ENCODE measurements around the gene KCTD13. TPM values are rescaled to one million over a fixed set of nuclear protein-coding genes. Genes with fewer than 3 reads are reported as not detected.

The KCTD13 gene
- total and polyA plus RNA-seq, 10 of the 15 experiments (the other 5 are each of a cell fraction or from before 2014, with no cell fraction given), result 3.3 to 29.2 (median 12.5) TPM

DNA sequence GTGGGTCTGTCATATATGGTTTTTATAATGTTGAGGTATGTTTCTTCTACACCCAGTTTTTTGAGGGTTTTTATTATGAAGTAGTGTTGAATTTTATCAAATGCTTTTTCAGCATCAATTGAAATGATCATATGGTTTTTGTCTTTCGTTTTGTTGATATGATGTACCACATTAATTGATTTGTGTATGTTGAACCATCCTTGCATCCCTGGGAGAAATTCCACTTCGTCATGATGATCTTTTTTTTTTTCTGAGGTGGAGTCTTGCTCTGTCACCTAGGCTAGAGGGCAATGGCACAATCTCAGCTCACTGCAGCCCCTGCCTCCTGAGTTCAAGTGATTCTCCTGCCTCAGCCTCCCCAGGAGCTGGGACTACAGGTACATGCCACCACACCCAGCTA lies 21.9 kb upstream of the KCTD13 start:
- FAIRE-seq (no peak), ATAC-seq (no peak), DNase-seq (ENCODE audit: low read depth, low spot score) (no peak)
- Histone ChIP-seq H3K79me2 (ENCODE audit: control insufficient read depth, insufficient read depth, low read length) (no peaks in the 10 kb centered on the region), H2AFZ (ENCODE audit: control insufficient read depth, low read depth, low read length) (no peak overlapping the region), H3K27me3 (replicated peaks in 1 of 2; ENCODE audit: control insufficient read depth in 2 of 2, insufficient read depth in 2 of 2, low read length in 1 of 2) (no peaks in the 10 kb centered on the region), H3K27ac (ENCODE audit: control insufficient read depth, insufficient read depth) (no peak overlapping the region), H3K4me3 (no peak overlapping the region), H3K4me2 (ENCODE audit: control insufficient read depth, insufficient read depth) (no peak overlapping the region), H3K9me3 (replicated peaks; ENCODE audit: control insufficient read depth, insufficient read depth, low read length) (no peaks in the 10 kb centered on the region; the same call in 2 of the 3 replicates), H3K9ac (ENCODE audit: control insufficient read depth, insufficient read depth, low read length) (no peak overlapping the region), H3K4me1 (ENCODE audit: control insufficient read depth, insufficient read depth, low read length) (no peaks in the 10 kb centered on the region), H4K20me1 (ENCODE audit: control insufficient read depth, insufficient read depth) (no peaks in the 10 kb centered on the region), H3K36me3 (ENCODE audit: control insufficient read depth in 2 of 2, insufficient read depth in 2 of 2, low read length in 1 of 2) (no peaks in the 10 kb centered on the region)
- no TSS peak for BruUV-seq (replicated peaks)
- RAD21 ChIA-PET (ENCODE audit: unreplicated experiment), result no interaction called here
- CTCF ChIA-PET, result no interaction called here
- intact Hi-C loops (cut with micrococcal nuclease; ENCODE audit: unreplicated experiment) (no loop called here), in situ Hi-C loops (cut with MboI) (no loop called here)
- TF ChIP-seq CHD4 (IDR thresholded peaks at IDR 0.05) (no peak), NR2C2 (IDR thresholded peaks at IDR 0.05; ENCODE audit: borderline replicate concordance, control insufficient read depth, insufficient read length, low read depth) (no peak), PAX8 (IDR thresholded peaks at IDR 0.05) (no peak), STAT1 (conservative IDR thresholded peaks at IDR 0.05) (no peak), SMAD5 (IDR thresholded peaks at IDR 0.05; ENCODE audit: low read depth) (no peak), IKZF1 (conservative IDR thresholded peaks at IDR 0.05) (no peak), IRF4 (IDR thresholded peaks at IDR 0.05; ENCODE audit: low read depth, low read length) (no peak)
- SMC1A ChIA-PET (ENCODE audit: uncharacterized antibody, unreplicated experiment), result interaction anchor here (0.8 kb wide), 1 partner anchor 21 kb away, joined by 4 read pairs; no protein-coding TSS in a partner anchor
- WGBS (ENCODE audit: insufficient coverage, insufficient replicate concordance, low lambda C conversion rate, missing lambda C conversion rate), result 20% methylated on average over 2 of the region's 2 CpGs
- POLR2A ChIA-PET, result no interaction called here

- H3K4me1 ChIP-seq (ENCODE audit: control insufficient read depth, insufficient read depth, low read length), result no peaks in the 10 kb centered on the region
- DNase-seq (ENCODE audit: low read depth, low spot score) (no peak), FAIRE-seq (no peak), ATAC-seq (no peak)
- CTCF ChIA-PET, result interaction anchor here (0.8 kb wide), 1 partner anchor 88 kb away, joined by 3 read pairs; no protein-coding TSS in a partner anchor
- no TSS peak for BruUV-seq (replicated peaks)
- POLR2A ChIA-PET, result no interaction called here
- WGBS (ENCODE audit: insufficient coverage, insufficient replicate concordance, low lambda C conversion rate, missing lambda C conversion rate), result 48% methylated on average over 11 of the region's 11 CpGs
- H2AFZ ChIP-seq (ENCODE audit: control insufficient read depth, low read depth, low read length), result no peak overlapping the region
- H3K79me2 ChIP-seq (ENCODE audit: control insufficient read depth, insufficient read depth, low read length), result no peaks in the 10 kb centered on the region
- H3K27me3 ChIP-seq (replicated peaks in 1 of 2; ENCODE audit: control insufficient read depth in 2 of 2, insufficient read depth in 2 of 2, low read length in 1 of 2), result no peaks in the 10 kb centered on the region; a peak in 2 of 4 replicates
- in situ Hi-C loops (cut with MboI), result no loop called here
- no peak overlapping the region for H3K4me3 ChIP-seq
- SMC1A ChIA-PET (ENCODE audit: uncharacterized antibody, unreplicated experiment), result interaction anchor here (1.0 kb wide), 1 partner anchor 96 kb away, joined by 3 read pairs; no protein-coding TSS in a partner anchor
- no peaks in the 10 kb centered on the region for H3K9me3 ChIP-seq (replicated peaks; ENCODE audit: control insufficient read depth, insufficient read depth, low read length)
- TF ChIP-seq ZNF274 (IDR thresholded peaks at IDR 0.05; ENCODE audit: insufficient read depth, insufficient read length) (no peak), STAT3 (IDR thresholded peaks at IDR 0.05; ENCODE audit: low read depth, low read length) (no peak), ATF7 (IDR thresholded peaks at IDR 0.05; ENCODE audit: low read depth) (no peak), FOXK2 (IDR thresholded peaks at IDR 0.05) (0 out of 2 replicates have a peak, but pooled peaks have one; percentile 13), CREM (IDR thresholded peaks at IDR 0.05; ENCODE audit: low read depth) (no peak)
- RAD21 ChIA-PET (ENCODE audit: unreplicated experiment), result no interaction called here
- no peaks in the 10 kb centered on the region for H4K20me1 ChIP-seq (ENCODE audit: control insufficient read depth, insufficient read depth)
- H3K27ac ChIP-seq (ENCODE audit: control insufficient read depth, insufficient read depth), result no peak overlapping the region
- H3K4me2 ChIP-seq (ENCODE audit: control insufficient read depth, insufficient read depth), result no peak overlapping the region
- H3K36me3 ChIP-seq (ENCODE audit: control insufficient read depth in 2 of 2, insufficient read depth in 2 of 2, low read length in 1 of 2), result no peaks in the 10 kb centered on the region
- H3K9ac ChIP-seq (ENCODE audit: control insufficient read depth, insufficient read depth, low read length), result no peak overlapping the region
- intact Hi-C loops (cut with micrococcal nuclease; ENCODE audit: unreplicated experiment), result loop anchor here (2.0 kb wide), 1 partner anchor 55 kb away; no protein-coding TSS in a partner anchor
Observed at GRCh38 chr16:29943846-29944799, 18.1 kb upstream of the KCTD13 start.

All from GM12878 (cell line).